ENCODE data around the gene LPP.

LPP gene

GRCh38 chr3:188170461-188171459, 16.8 kb downstream of the LPP start:
- no peak for DNase-seq

GRCh38 chr3:188171682-188172467, 17.9 kb downstream of the LPP start:
- DNase-seq, result no peak

- no peak for DNase-seq
Measured at GRCh38 chr3:188174317-188175044, 20.5 kb downstream of the LPP start.

- no peak for DNase-seq
Measured at GRCh38 chr3:188176476-188176875, 22.5 kb downstream of the LPP start.

- no peak for DNase-seq
Measured at GRCh38 chr3:188176884-188177283, 22.9 kb downstream of the LPP start.

- DNase-seq, result no peak
Measured at GRCh38 chr3:188177721-188178120, 23.8 kb downstream of the LPP start.

- no peak for DNase-seq
Measured at GRCh38 chr3:188178293-188178936, 24.5 kb downstream of the LPP start.

GRCh38 chr3:188179006-188179966, 25.3 kb downstream of the LPP start:
- DNase-seq, result no peak

- no peak for DNase-seq
Measured at GRCh38 chr3:188180114-188180513, 26.2 kb downstream of the LPP start.

- no peak for DNase-seq
Measured at GRCh38 chr3:188183452-188183851, 29.5 kb downstream of the LPP start.

GRCh38 chr3:188184160-188184559, 30.2 kb downstream of the LPP start:
- no peak for DNase-seq

- no peak for DNase-seq
Measured at GRCh38 chr3:188184649-188185048, 30.7 kb downstream of the LPP start.

GRCh38 chr3:188185717-188186251, 31.8 kb downstream of the LPP start:
- DNase-seq, result peak in 1 of 14 donors; percentile 74

- no peak for DNase-seq
Measured at GRCh38 chr3:188187053-188187452, 33.1 kb downstream of the LPP start.

- DNase-seq, result no peak
Measured at GRCh38 chr3:188188911-188189310, 35.0 kb downstream of the LPP start.

- DNase-seq, result no peak
Measured at GRCh38 chr3:188191460-188191859, 37.5 kb downstream of the LPP start.

- no peak for DNase-seq
Measured at GRCh38 chr3:188192034-188192433, 38.1 kb downstream of the LPP start.

- no peak for DNase-seq
Measured at GRCh38 chr3:188194332-188194731, 40.4 kb downstream of the LPP start.

- no peak for DNase-seq
Measured at GRCh38 chr3:188196232-188196990, 42.5 kb downstream of the LPP start.

GRCh38 chr3:188197388-188197847, 43.5 kb downstream of the LPP start:
- no peak for DNase-seq
